H1 (cell line): Measurements from ENCODE around the gene FOXRED1.

Source experiments
- ASH2L ChIP-seq: fragments of 200-600, 300-600 bp; sonication (generic); IDR thresholded peaks from one replicate; pipeline ENCODE4 v1.7.1; 2017; ENCODE audit warnings: low read length
- EZH2 ChIP-seq: fragments of 200-600 bp; sonication (generic); IDR thresholded peaks from 2 replicates; pipeline ENCODE4 v1.7.1; 2012; ENCODE audit warnings: low read depth, mild to moderate bottlenecking, moderate library complexity, low read length, inconsistent platforms; ENCODE audit not compliant: severe bottlenecking
- FOSL1 ChIP-seq: IDR thresholded peaks from 2 replicates; pipeline ENCODE4 v1.6.1; 2011; ENCODE audit warnings: mild to moderate bottlenecking, low read depth, low read length, moderate library complexity; ENCODE audit not compliant: insufficient read depth
- RNF2 ChIP-seq: fragments of 200-900, 300-1000 bp; sonication (generic); IDR thresholded peaks from 2 replicates; pipeline ENCODE4 v1.7.1; 2016; ENCODE audit warnings: borderline replicate concordance, low read depth, mild to moderate bottlenecking, antibody characterized with exemption, low read length; ENCODE audit not compliant: poor library complexity, severe bottlenecking; ENCODE audit errors: missing control alignments
- RXRA ChIP-seq: IDR thresholded peaks from 2 replicates; pipeline ENCODE4 v1.6.1; 2011; ENCODE audit warnings: low read depth, mild to moderate bottlenecking, low read length, moderate library complexity; ENCODE audit not compliant: insufficient read depth
- SIX5 ChIP-seq: IDR thresholded peaks from 2 replicates; pipeline ENCODE4 v1.6.1; 2011; ENCODE audit warnings: mild to moderate bottlenecking, low read depth, low read length
- SP2 ChIP-seq: IDR thresholded peaks from 2 replicates; pipeline ENCODE4 v1.6.1; 2012; ENCODE audit warnings: mild to moderate bottlenecking, low read length, inconsistent platforms
- YY1 ChIP-seq: IDR thresholded peaks from 2 replicates; pipeline ENCODE4 v1.6.1; 2011; ENCODE audit warnings: low read depth, mild to moderate bottlenecking, low read length
- TF ChIP-seq, protein P1 (sequence below), 3 experiments: IDR thresholded peaks; 1 replicate in 2 of 3; 2 replicates in 1 of 3; pipeline versions ENCODE4 v1.5.1 to v1.6.1; 2011; ENCODE audit warnings: low read length in 3 of 3, mild to moderate bottlenecking in 3 of 3, inconsistent platforms in 2 of 3, low read depth in 1 of 3, moderate library complexity in 1 of 3; ENCODE audit not compliant: insufficient read depth in 1 of 3; ENCODE audit errors: control extremely low read depth in 1 of 3

GRCh38 chr11:126233391-126233790 lies 35.6 kb upstream of the FOXRED1 start:
- TF ChIP-seq SIX5 (no peak), FOSL1 (no peak), SP2 (no peak), RXRA (no peak), RNF2 (no peak), ASH2L (no peak), YY1 (no peak), EZH2 (no peak)
- TF ChIP-seq, protein P1, sequence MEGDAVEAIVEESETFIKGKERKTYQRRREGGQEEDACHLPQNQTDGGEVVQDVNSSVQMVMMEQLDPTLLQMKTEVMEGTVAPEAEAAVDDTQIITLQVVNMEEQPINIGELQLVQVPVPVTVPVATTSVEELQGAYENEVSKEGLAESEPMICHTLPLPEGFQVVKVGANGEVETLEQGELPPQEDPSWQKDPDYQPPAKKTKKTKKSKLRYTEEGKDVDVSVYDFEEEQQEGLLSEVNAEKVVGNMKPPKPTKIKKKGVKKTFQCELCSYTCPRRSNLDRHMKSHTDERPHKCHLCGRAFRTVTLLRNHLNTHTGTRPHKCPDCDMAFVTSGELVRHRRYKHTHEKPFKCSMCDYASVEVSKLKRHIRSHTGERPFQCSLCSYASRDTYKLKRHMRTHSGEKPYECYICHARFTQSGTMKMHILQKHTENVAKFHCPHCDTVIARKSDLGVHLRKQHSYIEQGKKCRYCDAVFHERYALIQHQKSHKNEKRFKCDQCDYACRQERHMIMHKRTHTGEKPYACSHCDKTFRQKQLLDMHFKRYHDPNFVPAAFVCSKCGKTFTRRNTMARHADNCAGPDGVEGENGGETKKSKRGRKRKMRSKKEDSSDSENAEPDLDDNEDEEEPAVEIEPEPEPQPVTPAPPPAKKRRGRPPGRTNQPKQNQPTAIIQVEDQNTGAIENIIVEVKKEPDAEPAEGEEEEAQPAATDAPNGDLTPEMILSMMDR (IDR thresholded peaks at IDR 0.05; ENCODE audit: control extremely low read depth in 1 of 3, insufficient read depth in 1 of 3, low read depth in 1 of 3, low read length in 3 of 3): no peak
